Measurements from ENCODE around the gene PIGC.

The PIGC gene

DNA sequence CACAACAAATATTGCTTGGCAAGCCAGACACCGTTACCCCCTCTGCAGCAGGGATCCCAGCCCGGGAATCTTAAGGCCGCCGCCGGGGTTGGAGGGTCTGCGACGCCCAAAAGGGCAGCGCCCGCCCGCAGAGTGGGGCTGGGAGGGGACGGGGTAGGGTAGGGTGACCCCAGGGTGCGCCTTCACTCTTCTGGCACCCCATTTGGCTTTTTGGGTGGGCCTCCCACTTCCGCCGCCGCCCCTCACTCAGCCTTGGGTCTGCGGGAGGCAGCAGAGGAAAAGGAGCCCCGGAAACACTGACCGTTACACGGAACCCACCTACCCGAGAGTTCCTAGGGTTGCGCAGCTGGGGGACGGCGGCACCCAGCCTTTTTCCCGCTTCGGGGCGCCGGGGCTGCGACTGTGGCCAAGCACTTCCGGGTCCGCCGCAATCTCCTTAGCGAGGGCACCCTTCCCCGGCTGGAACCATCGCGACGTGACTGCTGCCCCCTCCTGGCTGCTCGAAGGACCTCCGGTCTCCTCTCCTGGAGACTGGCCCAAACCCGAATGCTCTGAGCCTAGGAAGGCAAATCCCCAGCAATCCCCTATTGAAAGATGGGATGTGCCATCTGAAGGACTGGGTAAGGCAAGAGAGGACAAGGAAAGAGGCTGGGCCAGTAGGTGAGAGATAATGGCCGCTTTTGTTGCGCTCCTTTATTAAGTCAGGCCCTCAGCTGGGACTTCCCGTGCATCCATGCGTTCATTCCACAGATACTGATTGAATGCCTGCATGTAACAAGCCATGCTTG is at the start of gene PIGC:
PIGC (minus strand) TSS at position 404 of the 788 bp plus-strand sequence. CDS start 1,447 bp downstream, outside the sequence.
- peak within 1 kb of the TSS; percentile 93 for H3K27ac Mint-ChIP-seq
- peaks cover 26% of the 10 kb centered on the region for H3K36me3 Mint-ChIP-seq (ENCODE audit: low read depth)
- no peaks in the 10 kb centered on the region for H3K9me3 Mint-ChIP-seq
- peak within 1 kb of the TSS; percentile 91 for H3K4me3 Mint-ChIP-seq
- H3K27me3 Mint-ChIP-seq: no peaks in the 10 kb centered on the region
- H3K4me1 Mint-ChIP-seq (ENCODE audit: low read depth): peaks cover 43% of the 10 kb centered on the region

GRCh38 chr1:172492421-172492820 is 48.6 kb upstream of the PIGC start:
- no peak overlapping the region for H3K27ac Mint-ChIP-seq
- peaks cover 5% of the 10 kb centered on the region for H3K4me1 Mint-ChIP-seq (ENCODE audit: low read depth)
- peaks cover 13% of the 10 kb centered on the region for H3K27me3 Mint-ChIP-seq
- no peaks in the 10 kb centered on the region for H3K9me3 Mint-ChIP-seq
- no peaks in the 10 kb centered on the region for H3K36me3 Mint-ChIP-seq (ENCODE audit: low read depth)
- H3K4me3 Mint-ChIP-seq: no peak overlapping the region

- peaks cover 8% of the 10 kb centered on the region for H3K4me1 Mint-ChIP-seq (ENCODE audit: low read depth)
Measured at GRCh38 chr1:172489847-172490246, 46.0 kb upstream of the PIGC start.

DNA sequence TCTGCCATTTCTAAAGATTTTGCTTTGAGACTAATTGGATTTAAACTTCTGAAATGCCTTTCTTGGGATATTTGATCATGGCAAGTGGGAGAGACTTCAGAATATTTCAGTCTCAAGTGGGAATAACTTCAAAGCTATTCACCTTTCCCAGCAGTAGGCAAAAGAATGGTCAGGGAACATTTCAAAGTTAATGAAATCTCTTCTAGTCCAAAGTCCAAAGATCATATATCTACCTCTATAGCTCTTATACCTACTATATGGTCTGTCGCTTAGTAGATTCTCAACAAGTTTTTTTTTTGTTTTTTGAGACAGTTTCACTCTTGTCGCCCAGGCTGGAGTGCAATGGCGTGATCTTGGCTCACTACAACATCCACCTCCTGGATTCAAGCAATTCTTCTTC is 44.5 kb upstream of the PIGC start:
- no peak overlapping the region for H3K27ac Mint-ChIP-seq
- H3K4me3 Mint-ChIP-seq: no peak overlapping the region
- no peaks in the 10 kb centered on the region for H3K36me3 Mint-ChIP-seq (ENCODE audit: low read depth)
- no peaks in the 10 kb centered on the region for H3K9me3 Mint-ChIP-seq
- peaks cover 15% of the 10 kb centered on the region for H3K27me3 Mint-ChIP-seq
- H3K4me1 Mint-ChIP-seq (ENCODE audit: low read depth): peaks cover 8% of the 10 kb centered on the region

More at GRCh38 chr1:172489847-172490246, 46.0 kb upstream of the PIGC start:
- Mint-ChIP-seq H3K4me3 (no peak overlapping the region), H3K36me3 (ENCODE audit: low read depth) (no peaks in the 10 kb centered on the region), H3K27ac (no peak overlapping the region), H3K9me3 (no peaks in the 10 kb centered on the region), H3K27me3 (peaks cover 15% of the 10 kb centered on the region)

- Mint-ChIP-seq H3K4me1 (ENCODE audit: low read depth) (peaks cover 8% of the 10 kb centered on the region), H3K9me3 (no peaks in the 10 kb centered on the region), H3K4me3 (no peak overlapping the region)
Measured at GRCh38 chr1:172487550-172487949, 43.7 kb upstream of the PIGC start.

GRCh38 chr1:172486805-172487454 is 43.1 kb upstream of the PIGC start:
- peaks cover 8% of the 10 kb centered on the region for H3K4me1 Mint-ChIP-seq (ENCODE audit: low read depth)
- H3K27ac Mint-ChIP-seq: no peak overlapping the region
- no peak overlapping the region for H3K4me3 Mint-ChIP-seq
- H3K36me3 Mint-ChIP-seq (ENCODE audit: low read depth): no peaks in the 10 kb centered on the region
- no peaks in the 10 kb centered on the region for H3K9me3 Mint-ChIP-seq
- peaks cover 15% of the 10 kb centered on the region for H3K27me3 Mint-ChIP-seq

More at GRCh38 chr1:172487550-172487949, 43.7 kb upstream of the PIGC start:
- peaks cover 15% of the 10 kb centered on the region for H3K27me3 Mint-ChIP-seq
- H3K36me3 Mint-ChIP-seq (ENCODE audit: low read depth): no peaks in the 10 kb centered on the region
- H3K27ac Mint-ChIP-seq: no peak overlapping the region

- no peaks in the 10 kb centered on the region for H3K9me3 Mint-ChIP-seq
- peaks cover 8% of the 10 kb centered on the region for H3K4me1 Mint-ChIP-seq (ENCODE audit: low read depth)
- H3K4me3 Mint-ChIP-seq: no peak overlapping the region
- H3K36me3 Mint-ChIP-seq (ENCODE audit: low read depth): no peaks in the 10 kb centered on the region
- peaks cover 12% of the 10 kb centered on the region for H3K27me3 Mint-ChIP-seq
- no peak overlapping the region for H3K27ac Mint-ChIP-seq
Measured at GRCh38 chr1:172485626-172486025, 41.8 kb upstream of the PIGC start.

GRCh38 chr1:172484252-172484651 is 40.4 kb upstream of the PIGC start:
- peaks cover 7% of the 10 kb centered on the region for H3K27me3 Mint-ChIP-seq
- no peaks in the 10 kb centered on the region for H3K36me3 Mint-ChIP-seq (ENCODE audit: low read depth)
- no peaks in the 10 kb centered on the region for H3K9me3 Mint-ChIP-seq
- H3K4me3 Mint-ChIP-seq: no peak overlapping the region
- peaks cover 8% of the 10 kb centered on the region for H3K4me1 Mint-ChIP-seq (ENCODE audit: low read depth)
- H3K27ac Mint-ChIP-seq: no peak overlapping the region

DNA sequence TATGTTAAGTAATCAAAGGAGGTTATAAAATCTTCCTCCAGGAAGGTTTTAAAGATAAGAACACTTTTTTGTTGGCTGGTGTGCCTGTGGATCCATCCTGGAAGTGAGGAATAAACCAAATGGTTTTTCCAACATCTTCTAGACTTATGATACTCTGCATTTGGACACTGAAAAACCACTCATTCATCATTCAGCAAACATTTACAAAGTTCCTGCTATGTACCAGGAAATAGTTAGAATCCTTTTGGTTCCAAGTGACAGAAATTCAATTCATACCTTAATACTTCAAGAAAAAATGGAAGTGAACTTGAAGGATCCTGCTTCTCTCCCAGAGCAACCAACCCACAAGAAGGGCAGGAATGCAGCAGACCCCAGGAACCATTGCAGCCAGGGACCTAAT is 39.6 kb upstream of the PIGC start:
- Mint-ChIP-seq H3K27me3 (peaks cover 3% of the 10 kb centered on the region), H3K4me1 (ENCODE audit: low read depth) (peaks cover 8% of the 10 kb centered on the region), H3K9me3 (no peaks in the 10 kb centered on the region), H3K4me3 (no peak overlapping the region), H3K36me3 (ENCODE audit: low read depth) (no peaks in the 10 kb centered on the region), H3K27ac (no peak overlapping the region)

GRCh38 chr1:172482044-172482443 is 38.2 kb upstream of the PIGC start:
- H3K36me3 Mint-ChIP-seq (ENCODE audit: low read depth): no peaks in the 10 kb centered on the region
- no peaks in the 10 kb centered on the region for H3K27me3 Mint-ChIP-seq
- no peak overlapping the region for H3K27ac Mint-ChIP-seq
- no peaks in the 10 kb centered on the region for H3K9me3 Mint-ChIP-seq
- no peak overlapping the region for H3K4me3 Mint-ChIP-seq
- H3K4me1 Mint-ChIP-seq (ENCODE audit: low read depth): no peaks in the 10 kb centered on the region

DNA sequence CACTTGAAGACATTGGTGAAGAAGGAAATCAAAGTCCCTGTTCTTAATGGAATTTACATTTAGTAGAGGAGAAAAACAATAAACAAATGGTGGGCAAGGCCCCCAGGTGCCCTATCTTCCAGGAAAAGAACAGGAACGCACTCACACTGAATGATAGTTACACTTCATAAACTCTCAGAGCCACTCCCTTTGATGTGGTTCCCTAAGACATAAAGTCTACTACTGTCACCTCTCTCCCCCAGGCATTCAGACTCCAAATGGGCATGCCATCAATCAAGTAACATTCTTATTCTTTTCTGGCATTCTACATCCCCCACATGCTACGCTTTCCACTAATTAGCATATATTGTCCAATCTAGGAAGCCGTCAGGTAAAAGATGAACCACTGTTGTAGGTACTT is 36.6 kb upstream of the PIGC start:
- no peak overlapping the region for H3K4me3 Mint-ChIP-seq
- no peak overlapping the region for H3K27ac Mint-ChIP-seq
- H3K4me1 Mint-ChIP-seq (ENCODE audit: low read depth): no peaks in the 10 kb centered on the region
- no peaks in the 10 kb centered on the region for H3K27me3 Mint-ChIP-seq
- H3K36me3 Mint-ChIP-seq (ENCODE audit: low read depth): no peaks in the 10 kb centered on the region
- no peaks in the 10 kb centered on the region for H3K9me3 Mint-ChIP-seq

DNA sequence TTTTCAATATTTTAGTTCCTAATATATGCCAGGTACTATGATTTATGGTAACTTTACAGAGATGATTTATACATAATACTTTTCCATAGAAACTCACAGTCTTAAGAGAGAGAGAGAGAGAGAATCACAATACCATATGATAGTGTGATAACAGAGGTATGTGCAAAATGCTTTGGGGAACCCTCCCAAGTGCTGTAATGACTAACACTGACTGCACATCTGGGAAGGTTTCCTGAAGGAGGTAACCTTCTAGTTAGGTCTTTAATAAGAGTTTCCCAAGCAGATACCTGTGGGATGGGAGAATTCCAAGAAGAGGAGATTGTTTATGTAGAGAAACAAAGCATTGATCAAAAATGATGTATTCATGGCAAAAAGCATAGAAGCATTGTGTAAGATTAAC is 34.6 kb upstream of the PIGC start:
- no peaks in the 10 kb centered on the region for H3K27me3 Mint-ChIP-seq
- no peak overlapping the region for H3K4me3 Mint-ChIP-seq
- H3K9me3 Mint-ChIP-seq: no peaks in the 10 kb centered on the region
- H3K4me1 Mint-ChIP-seq (ENCODE audit: low read depth): no peaks in the 10 kb centered on the region
- H3K36me3 Mint-ChIP-seq (ENCODE audit: low read depth): no peaks in the 10 kb centered on the region
- H3K27ac Mint-ChIP-seq: no peak overlapping the region

DNA sequence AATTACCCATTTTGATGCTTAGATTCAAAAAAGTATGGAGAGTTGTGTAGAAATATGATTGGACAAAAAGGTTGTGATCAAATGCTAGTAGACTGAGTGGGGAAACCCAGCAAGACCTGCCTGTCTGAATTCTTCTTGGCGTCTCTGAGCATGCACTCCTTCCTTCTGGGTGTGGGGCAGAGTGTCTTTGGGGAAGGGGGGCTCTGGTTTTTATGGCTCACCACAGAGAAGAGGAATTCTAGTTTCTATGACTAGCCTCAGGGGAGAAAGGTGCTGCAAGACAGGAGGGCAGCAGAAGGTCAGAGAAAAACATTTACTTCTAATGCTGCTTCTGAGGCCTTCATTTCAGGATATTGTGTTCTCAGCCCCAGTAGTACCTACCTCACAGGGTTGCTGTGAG is 33.9 kb upstream of the PIGC start:
- H3K36me3 Mint-ChIP-seq (ENCODE audit: low read depth): no peaks in the 10 kb centered on the region
- H3K27ac Mint-ChIP-seq: no peak overlapping the region
- no peaks in the 10 kb centered on the region for H3K27me3 Mint-ChIP-seq
- no peaks in the 10 kb centered on the region for H3K4me1 Mint-ChIP-seq (ENCODE audit: low read depth)
- no peak overlapping the region for H3K4me3 Mint-ChIP-seq
- no peaks in the 10 kb centered on the region for H3K9me3 Mint-ChIP-seq

DNA sequence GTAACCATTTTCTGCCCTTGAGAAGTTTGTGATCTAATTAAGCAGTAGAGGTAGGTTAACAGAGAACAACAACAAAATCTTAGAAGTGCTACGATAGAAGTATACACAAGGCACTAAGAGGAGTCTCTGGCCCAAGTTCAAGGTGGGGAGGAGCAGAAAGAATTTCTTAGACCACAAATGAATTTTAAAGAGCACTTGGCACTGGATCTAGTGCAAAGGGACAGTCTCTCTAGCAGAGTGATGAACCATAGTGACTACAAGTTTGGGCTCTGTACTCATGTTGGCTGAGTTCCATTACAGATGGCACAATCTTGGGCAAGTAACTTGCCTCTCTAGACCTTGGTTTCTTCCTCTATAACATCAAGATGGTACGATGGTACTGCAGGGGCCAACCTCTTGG is 33.3 kb upstream of the PIGC start:
- no peak overlapping the region for H3K27ac Mint-ChIP-seq
- no peaks in the 10 kb centered on the region for H3K36me3 Mint-ChIP-seq (ENCODE audit: low read depth)
- H3K9me3 Mint-ChIP-seq: no peaks in the 10 kb centered on the region
- no peaks in the 10 kb centered on the region for H3K4me1 Mint-ChIP-seq (ENCODE audit: low read depth)
- H3K27me3 Mint-ChIP-seq: peaks cover 4% of the 10 kb centered on the region
- H3K4me3 Mint-ChIP-seq: no peak overlapping the region

DNA sequence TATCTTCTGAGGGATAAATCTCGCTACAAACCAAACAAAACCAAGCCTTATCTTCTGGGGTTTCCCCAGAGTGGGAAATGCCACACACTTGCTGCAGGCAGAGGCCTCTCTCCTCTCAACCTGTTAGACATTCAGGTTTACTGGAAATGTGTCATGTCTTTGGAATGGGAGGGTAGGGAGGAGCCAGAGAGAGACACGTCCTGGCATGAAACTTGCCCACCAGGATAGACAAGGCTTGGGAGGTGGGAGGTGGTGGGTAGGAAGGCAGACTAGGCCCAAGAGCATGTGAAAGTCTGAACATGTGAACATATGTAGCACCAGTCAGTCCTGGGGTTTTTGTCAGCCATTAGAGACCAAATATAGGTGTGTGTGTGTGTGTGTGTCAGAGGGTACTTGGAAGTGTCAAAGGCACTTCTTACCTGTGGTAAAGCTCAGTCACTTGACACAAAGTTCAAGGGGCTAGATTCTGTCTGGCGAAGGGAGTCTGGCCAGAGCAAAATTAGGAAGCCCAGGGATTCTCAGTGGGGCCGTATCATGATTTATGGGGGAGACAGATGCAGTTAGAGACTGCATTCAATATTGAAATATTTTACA is 32.4 kb upstream of the PIGC start:
- H3K27me3 Mint-ChIP-seq: peaks cover 4% of the 10 kb centered on the region
- no peak overlapping the region for H3K27ac Mint-ChIP-seq
- no peak overlapping the region for H3K4me3 Mint-ChIP-seq

More for the DNA sequence above, 32.4 kb upstream of the PIGC start:
- Mint-ChIP-seq H3K36me3 (ENCODE audit: low read depth) (no peaks in the 10 kb centered on the region), H3K9me3 (no peaks in the 10 kb centered on the region), H3K4me1 (ENCODE audit: low read depth) (no peaks in the 10 kb centered on the region)
